WTC11 (cell line): ENCODE results near the gene ECHDC3. TPM values are rescaled to one million over a fixed set of nuclear protein-coding genes. Genes with fewer than 3 reads are reported as not detected.

Source experiments
- ATAC-seq: fragments of 200-7000 bp; cut with Tn5 transposase; 2 replicates; pipeline ENCODE4 v1.10.0; 2021; ENCODE audit warnings: mild to moderate bottlenecking, moderate library complexity
- CTCF ChIA-PET: fragments of 300-600 bp; sonication (Branson Sonifier 250); formaldehyde crosslinking; loops from one replicate; lab custom pipeline; 2021; ENCODE audit warnings: antibody characterized with exemption; lab: Charles Lee
- POLR2A ChIA-PET: fragments of 350-600 bp; sonication (Branson Sonifier 250); formaldehyde crosslinking; loops from one replicate; lab custom pipeline; 2021; ENCODE audit warnings: antibody characterized with exemption; lab: Charles Lee
- DNase-seq: peaks from one replicate; pipeline ENCODE4 v3.0.0; 2021; ENCODE audit warnings: low spot score
- H3K27ac Mint-ChIP-seq: 2 replicates; pipeline ENCODE4 v1.8.0; 2021; ENCODE audit warnings: mixed read lengths
- H3K27me3 Mint-ChIP-seq: 2 replicates; pipeline ENCODE4 v1.8.0; 2021; ENCODE audit warnings: low read depth, mild to moderate bottlenecking, moderate library complexity, mixed read lengths
- H3K36me3 Mint-ChIP-seq: 2 replicates; pipeline ENCODE4 v1.8.0; 2021; ENCODE audit warnings: mixed read lengths
- H3K4me1 Mint-ChIP-seq: 2 replicates; pipeline ENCODE4 v1.8.0; 2022; ENCODE audit warnings: mixed read lengths
- H3K4me3 Mint-ChIP-seq: 2 replicates; pipeline ENCODE4 v1.8.0; 2021; ENCODE audit warnings: mild to moderate bottlenecking, moderate library complexity, mixed read lengths
- H3K9me3 Mint-ChIP-seq: 2 replicates; pipeline ENCODE4 v1.8.0; 2021; ENCODE audit warnings: mixed read lengths
- EMX1 ChIP-seq: fragments of 250-450 bp; sonication (Bioruptor Pico); IDR thresholded peaks from 2 replicates; pipeline ENCODE4 v1.8.0; 2021; ENCODE audit warnings: mild to moderate bottlenecking
- NR1H2 ChIP-seq: sonication (generic); formaldehyde crosslinking; IDR thresholded peaks from 2 replicates; pipeline ENCODE4 v1.9.0; 2021; ENCODE audit warnings: mild to moderate bottlenecking, moderate library complexity, missing genetic modification reagents
- PRDM15 ChIP-seq: sonication (generic); formaldehyde crosslinking; IDR thresholded peaks from 2 replicates; pipeline ENCODE4 v1.8.0; 2022; ENCODE audit warnings: missing genetic modification reagents
- SMAD4 ChIP-seq: sonication (generic); formaldehyde crosslinking; IDR thresholded peaks from 2 replicates; pipeline ENCODE4 v1.8.0; 2022; ENCODE audit warnings: mild to moderate bottlenecking, missing genetic modification reagents
- STAT6 ChIP-seq: sonication (generic); formaldehyde crosslinking; conservative IDR thresholded peaks from 2 replicates; pipeline ENCODE4 v1.8.1; 2023; ENCODE audit warnings: mild to moderate bottlenecking, low read depth, missing genetic modification reagents, moderate library complexity
- TCF7 ChIP-seq: sonication (generic); formaldehyde crosslinking; IDR thresholded peaks from 2 replicates; pipeline ENCODE4 v1.8.0; 2022; ENCODE audit warnings: mild to moderate bottlenecking, low read depth, missing genetic modification reagents, moderate library complexity
- TP53 ChIP-seq: sonication (generic); formaldehyde crosslinking; IDR thresholded peaks from 2 replicates; pipeline ENCODE4 v1.8.1; 2023; ENCODE audit warnings: mild to moderate bottlenecking, missing genetic modification reagents
- ZNF416 ChIP-seq: fragments of 250-450 bp; sonication (Bioruptor Pico); IDR thresholded peaks from 2 replicates; pipeline ENCODE4 v1.9.0; 2021; ENCODE audit warnings: mild to moderate bottlenecking, inconsistent platforms
- ZNF532 ChIP-seq: fragments of 250-450 bp; sonication (Bioruptor Pico); IDR thresholded peaks from 2 replicates; pipeline ENCODE4 v1.9.0; 2021; ENCODE audit warnings: mild to moderate bottlenecking, borderline replicate concordance
- total RNA-seq: library from RNA; stranded (reverse); gene quantifications from 3 replicates; pipeline ENCODE4 v1.2.3, GENCODE V29; 2021

ECHDC3 gene
- total RNA-seq, 1 experiment from 2014 or later, result 17.1 TPM

- ChIA-PET POLR2A (no interaction called here), CTCF (interaction anchor here (2.2 kb wide), 1 partner anchor 17 kb away, joined by 7 read pairs; no protein-coding TSS in a partner anchor)
- H3K9me3 Mint-ChIP-seq, result peaks cover 12% of the 10 kb centered on the region
These were observed 33.2 kb downstream of the ECHDC3 start for GRCh38 chr10:11775412-11775811.

More at GRCh38 chr10:11775412-11775811, 33.2 kb downstream of the ECHDC3 start:
- H3K4me3 Mint-ChIP-seq, result no peak overlapping the region
- H3K27me3 Mint-ChIP-seq, result no peaks in the 10 kb centered on the region; the same call in 1 of the 2 replicates
- no peaks in the 10 kb centered on the region for H3K4me1 Mint-ChIP-seq
- no peaks in the 10 kb centered on the region for H3K36me3 Mint-ChIP-seq
- ATAC-seq, result no peak
- TF ChIP-seq ZNF416 (CRISPR knock-in tag) (no peak), TCF7 (CRISPR knock-in tag) (no peak), EMX1 (CRISPR knock-in tag) (no peak), SMAD4 (no peak), TP53 (no peak), ZNF532 (CRISPR knock-in tag) (no peak), NR1H2 (CRISPR knock-in tag) (no peak), PRDM15 (CRISPR knock-in tag) (no peak), STAT6 (CRISPR knock-in tag) (no peak)
- DNase-seq, result no peak
- H3K27ac Mint-ChIP-seq, result no peak overlapping the region
